Left lobe of liver (tissue), 2 donors: ENCODE results near the gene LRFN2. TPM values are rescaled to one million over a fixed set of nuclear protein-coding genes. Genes with fewer than 3 reads are reported as not detected.

Source experiments
- ATAC-seq: fragments of 200-7000 bp; cut with Tn5 transposase; one replicate; pipeline ENCODE4 v1.9.1; 2020; ENCODE audit warnings: mild to moderate bottlenecking, moderate library complexity
- DNase-seq: peaks from one replicate; pipeline ENCODE4 v3.0.0-alpha.2; 2020; ENCODE audit warnings: low spot score
- total RNA-seq: library from RNA; stranded (reverse); gene quantifications from one replicate; pipeline ENCODE4 v1.2.1, GENCODE V29; 2021
- donor health status: DM: no; HTN: no; CAD: no; lungs with moderate emphysema.
- donor health status: DM: no; HTN: yes; CAD: no.

LRFN2 gene
- total RNA-seq, 1 donor from 2014 or later, result 0.05 TPM

- ATAC-seq (no peak), DNase-seq (no peak)
Observed at GRCh38 chr6:40410821-40411220, 176.3 kb downstream of the LRFN2 start.

GRCh38 chr6:40409716-40410397, 177.3 kb downstream of the LRFN2 start:
- no peak for ATAC-seq

GRCh38 chr6:40408786-40409542, 178.2 kb downstream of the LRFN2 start:
- ATAC-seq, result no peak

More at GRCh38 chr6:40409716-40410397, 177.3 kb downstream of the LRFN2 start:
- no peak for DNase-seq

DNA sequence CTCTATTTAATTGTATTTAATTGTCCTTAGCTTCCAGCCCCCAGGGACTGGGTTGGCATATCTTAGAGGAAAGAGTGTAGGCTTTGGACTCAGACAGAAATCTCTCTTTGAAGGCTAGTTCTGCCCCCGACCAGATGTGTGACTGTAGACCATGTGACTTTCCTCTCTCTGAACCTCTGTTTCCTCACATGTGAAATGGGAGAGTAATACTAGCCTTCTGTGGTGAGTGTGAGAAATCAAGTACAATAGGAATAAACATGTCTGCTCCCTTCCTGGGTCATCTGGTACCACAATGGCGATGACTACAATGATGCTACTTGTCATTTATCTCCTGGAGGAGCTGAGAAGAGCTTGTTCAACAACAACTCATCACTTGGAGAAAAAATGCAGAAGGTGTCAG, 179.9 kb downstream of the LRFN2 start:
- ATAC-seq (no peak), DNase-seq (no peak)

More at GRCh38 chr6:40408786-40409542, 178.2 kb downstream of the LRFN2 start:
- DNase-seq, result no peak

- ATAC-seq, result no peak
- DNase-seq, result no peak
Observed at GRCh38 chr6:40406175-40406574, 181.0 kb downstream of the LRFN2 start.

- ATAC-seq, result no peak
- no peak for DNase-seq
Observed at GRCh38 chr6:40400738-40401137, 186.4 kb downstream of the LRFN2 start.

GRCh38 chr6:40399888-40400457, 187.2 kb downstream of the LRFN2 start:
- peak; percentile 57 for ATAC-seq
- DNase-seq, result no peak

- no peak for DNase-seq
- ATAC-seq, result peak; percentile 57
Observed at GRCh38 chr6:40398810-40399477, 188.2 kb downstream of the LRFN2 start.

DNA sequence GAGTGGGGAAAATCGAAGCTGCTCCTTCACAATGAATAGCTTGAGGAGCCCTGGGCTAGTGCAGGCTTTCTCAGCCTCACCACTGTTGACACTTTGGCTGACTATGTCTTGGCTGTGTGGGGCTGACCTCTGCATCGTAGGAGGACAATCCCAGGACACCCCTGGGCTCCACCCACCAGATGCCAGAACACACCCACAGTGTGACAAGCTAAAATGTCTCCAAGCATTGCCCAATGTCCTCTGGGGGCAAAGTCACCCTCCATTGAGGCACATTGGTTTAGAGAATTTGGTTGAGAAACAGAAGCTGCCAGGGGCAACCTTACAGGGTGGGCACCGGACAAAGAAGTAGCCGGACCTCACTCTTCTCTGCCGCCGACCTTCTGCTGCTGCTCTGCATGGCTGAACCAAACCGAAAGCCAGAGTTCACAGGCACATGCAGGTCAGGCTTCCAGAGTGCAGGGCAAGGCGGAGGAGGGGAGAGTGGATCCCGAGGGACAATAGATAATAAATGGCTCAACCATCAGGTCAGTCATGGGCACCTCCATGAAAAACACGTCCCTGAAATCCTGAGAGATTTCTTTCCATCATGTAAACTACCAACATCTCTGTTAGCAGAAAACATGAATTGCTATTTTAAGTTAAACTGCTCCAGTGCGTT, 189.0 kb downstream of the LRFN2 start:
- ATAC-seq (peak; percentile 82), DNase-seq (peak; percentile 82)

- no peak for ATAC-seq
Observed at GRCh38 chr6:40397287-40398033, 189.7 kb downstream of the LRFN2 start.

DNA sequence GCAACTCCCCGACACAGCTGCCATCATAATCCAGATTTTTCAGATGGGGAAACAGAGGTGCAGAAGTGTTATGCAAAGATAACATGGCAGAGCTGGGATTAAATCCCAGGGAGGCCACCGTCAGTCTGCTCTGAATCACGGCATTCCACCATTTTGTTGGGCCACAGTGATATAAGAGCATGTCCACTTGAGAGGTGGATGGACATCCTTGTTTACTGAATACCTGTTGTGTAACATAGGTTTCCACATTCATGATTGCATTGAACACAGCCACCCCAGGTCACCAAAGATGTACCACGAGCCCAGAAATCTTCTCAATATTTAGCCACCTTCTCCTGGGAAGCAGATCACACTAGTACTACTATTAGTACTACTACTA, 191.5 kb downstream of the LRFN2 start:
- ATAC-seq (peak; percentile 16), DNase-seq (peak; percentile 43)

More at GRCh38 chr6:40397287-40398033, 189.7 kb downstream of the LRFN2 start:
- DNase-seq, result no peak

DNA sequence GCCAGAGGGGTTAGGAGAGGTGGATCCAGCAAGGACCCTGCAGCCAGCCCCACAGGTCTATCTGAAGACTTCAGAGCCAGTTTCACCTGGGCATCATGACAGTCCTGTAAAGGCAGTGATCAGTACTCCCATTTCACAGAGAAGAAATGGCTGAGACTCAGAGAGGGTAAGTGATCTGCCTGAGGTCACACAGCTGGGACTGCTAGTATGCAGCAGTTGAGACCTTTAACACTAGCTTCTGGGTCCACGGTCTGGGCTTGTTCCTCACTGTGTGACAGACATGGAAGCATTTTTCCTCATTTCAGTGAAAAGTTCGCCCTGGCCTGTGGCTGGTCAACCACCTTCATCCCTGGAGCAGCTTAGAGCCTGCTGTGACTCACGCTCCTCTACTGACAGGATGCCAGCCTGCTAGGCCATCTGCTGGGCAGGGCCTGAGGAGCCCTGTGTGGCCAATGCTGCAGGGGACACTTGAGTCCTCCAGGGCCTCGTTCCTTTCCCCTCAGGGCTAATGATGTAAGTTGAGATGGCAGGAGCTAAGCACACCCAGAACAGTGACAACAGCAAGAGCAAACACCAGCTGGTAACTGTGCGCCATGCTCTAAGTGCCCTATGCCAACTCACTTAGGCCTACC, 192.0 kb downstream of the LRFN2 start:
- peak; percentile 2 for ATAC-seq

GRCh38 chr6:40394381-40394780, 192.8 kb downstream of the LRFN2 start:
- ATAC-seq (no peak), DNase-seq (peak; percentile 15)

More for the DNA sequence above, 192.0 kb downstream of the LRFN2 start:
- DNase-seq, result peak; percentile 40

DNA sequence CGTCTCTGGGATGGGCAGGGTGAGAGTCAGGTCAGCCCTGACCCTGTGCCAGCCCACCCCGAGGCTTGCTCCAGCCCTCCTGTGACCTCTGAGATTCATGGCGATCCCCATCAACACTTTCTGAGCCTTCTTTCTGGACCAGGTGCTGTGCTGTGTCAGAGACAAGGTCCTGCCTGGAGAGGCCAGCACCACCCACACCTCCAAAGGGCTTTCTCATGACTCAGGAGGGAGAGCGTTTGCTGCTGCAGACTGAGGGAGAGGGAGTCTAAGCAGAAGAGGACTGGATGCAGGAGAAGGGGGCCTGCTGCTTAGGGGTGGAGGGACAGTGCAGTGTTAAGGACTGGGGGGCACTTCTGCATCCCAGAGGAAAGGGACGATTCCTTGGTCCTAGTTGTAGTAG, 193.5 kb downstream of the LRFN2 start:
- ATAC-seq (no peak), DNase-seq (peak; percentile 24)

GRCh38 chr6:40392589-40392988, 194.6 kb downstream of the LRFN2 start:
- DNase-seq (peak; percentile 23), ATAC-seq (no peak)

GRCh38 chr6:40391851-40392517, 195.2 kb downstream of the LRFN2 start:
- ATAC-seq (no peak), DNase-seq (no peak)

DNA sequence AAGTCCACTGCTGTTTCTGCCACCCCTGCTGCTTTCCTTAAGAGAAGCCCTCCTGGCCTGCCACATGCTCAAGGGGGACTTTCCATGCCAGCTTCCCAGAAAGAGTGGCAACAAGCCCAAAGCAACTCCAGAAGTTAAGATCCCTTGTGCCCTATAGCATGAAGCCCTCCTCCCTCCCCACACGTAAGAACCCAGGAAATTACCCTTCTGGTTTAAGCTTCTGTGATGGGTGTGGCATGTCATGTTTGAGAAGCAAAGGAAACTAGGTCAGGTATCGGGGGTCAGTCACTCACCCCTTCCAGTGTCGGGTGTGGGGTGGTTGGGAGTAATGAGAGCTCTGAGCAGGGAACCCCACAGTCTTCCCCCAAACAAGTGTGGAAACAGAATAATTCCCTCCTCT, 196.1 kb downstream of the LRFN2 start:
- ATAC-seq, result no peak

DNA sequence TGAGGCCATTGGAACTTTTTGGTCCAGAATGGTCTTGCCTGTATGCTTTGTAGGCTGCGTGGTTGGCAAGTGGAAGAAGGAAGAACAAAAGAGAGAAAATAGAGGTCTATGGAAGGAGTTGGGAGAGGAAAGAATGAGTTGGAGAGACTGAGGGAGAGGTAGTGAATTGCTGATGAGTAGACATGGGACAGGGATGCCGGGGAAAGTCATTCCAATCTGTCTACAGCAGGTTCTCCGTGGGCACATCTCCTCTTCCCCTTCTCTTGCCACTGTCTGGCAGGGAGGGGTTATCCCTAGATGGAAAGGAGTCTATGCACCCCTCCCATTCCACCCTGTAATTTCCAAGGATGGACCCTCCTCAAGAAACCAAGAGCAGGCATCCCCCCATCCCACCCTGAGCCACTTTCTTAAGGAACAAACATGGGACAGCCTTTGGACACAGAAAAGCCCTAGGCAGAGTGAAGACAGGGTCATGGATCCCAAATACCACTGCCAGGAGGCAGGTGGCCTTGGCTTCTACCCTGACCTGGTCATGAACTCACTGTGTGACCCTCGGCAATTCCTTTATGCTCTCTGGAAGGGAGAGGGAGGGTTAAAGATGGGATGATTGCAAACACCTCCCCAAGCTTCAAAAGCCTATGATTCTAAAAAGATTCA, 196.9 kb downstream of the LRFN2 start:
- ATAC-seq, result no peak
- DNase-seq, result no peak

More for the DNA sequence above, 196.1 kb downstream of the LRFN2 start:
- DNase-seq, result no peak
